Left lobe of liver (tissue), 2 donors: ENCODE results near the gene TRPV2. TPM values are rescaled to one million over a fixed set of nuclear protein-coding genes. Genes with fewer than 3 reads are reported as not detected.
A peak's percentile ranks its signal among the peaks of the same experiment; 100 is the strongest.

Source experiments
- ATAC-seq: fragments of 200-7000 bp; cut with Tn5 transposase; one replicate; pipeline ENCODE4 v1.9.1; 2020; ENCODE audit warnings: mild to moderate bottlenecking, moderate library complexity
- DNase-seq: peaks from one replicate; pipeline ENCODE4 v3.0.0-alpha.2; 2020; ENCODE audit warnings: low spot score
- total RNA-seq: library from RNA; stranded (reverse); gene quantifications from one replicate; pipeline ENCODE4 v1.2.1, GENCODE V29; 2021
- donor health status: DM: no; HTN: no; CAD: no; lungs with moderate emphysema.
- donor health status: DM: no; HTN: yes; CAD: no.

The TRPV2 gene
- total RNA-seq, 1 donor from 2014 or later, result 3.1 TPM

DNA sequence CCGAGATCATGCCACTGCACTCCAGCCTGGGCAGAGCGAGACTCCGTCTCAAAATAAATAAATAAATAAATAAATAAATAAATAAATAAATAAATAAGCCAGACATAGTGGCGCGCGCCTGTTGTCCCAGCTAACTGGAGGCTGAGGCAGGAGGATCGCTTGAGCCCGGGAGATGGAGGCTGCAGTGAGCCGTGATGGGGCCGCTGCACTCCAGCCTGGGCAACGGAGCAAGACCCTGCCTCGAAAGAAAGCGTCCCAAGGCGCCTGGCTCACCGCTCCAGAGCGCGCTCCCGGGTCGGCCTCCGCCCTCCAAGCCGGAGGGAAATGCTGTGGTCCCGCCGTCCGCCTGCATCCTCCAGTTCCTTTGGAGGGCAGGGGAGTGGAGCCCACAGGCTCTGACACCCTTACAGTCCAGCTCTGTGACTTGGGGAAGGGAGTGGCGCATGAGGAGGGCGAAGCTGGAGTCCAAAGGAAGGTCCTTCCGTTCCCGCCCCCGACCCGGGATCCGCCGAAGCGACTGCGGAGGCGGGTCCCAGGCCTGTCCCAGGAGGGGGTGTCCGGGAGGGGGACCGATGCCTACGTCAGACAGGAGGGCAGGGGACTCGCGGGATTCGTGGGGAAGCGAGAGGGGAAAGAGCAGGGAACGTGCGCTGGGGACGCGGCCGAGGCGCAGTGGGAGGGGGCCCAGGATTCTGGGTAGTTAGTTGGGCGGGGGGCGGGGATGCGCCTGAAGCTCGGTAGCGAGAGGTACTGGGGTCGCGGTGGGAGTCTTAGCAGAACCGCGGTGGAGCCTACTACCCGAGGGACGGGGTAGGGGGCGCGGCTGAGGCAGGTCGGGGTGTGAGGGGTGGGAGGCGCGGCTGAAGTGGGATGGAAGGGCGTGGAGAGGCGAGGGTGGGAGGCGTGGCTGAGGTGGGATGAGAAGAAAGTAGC lies 8.4 kb upstream of the TRPV2 start:
- DNase-seq (no peak), ATAC-seq (peak; percentile 73)

DNA sequence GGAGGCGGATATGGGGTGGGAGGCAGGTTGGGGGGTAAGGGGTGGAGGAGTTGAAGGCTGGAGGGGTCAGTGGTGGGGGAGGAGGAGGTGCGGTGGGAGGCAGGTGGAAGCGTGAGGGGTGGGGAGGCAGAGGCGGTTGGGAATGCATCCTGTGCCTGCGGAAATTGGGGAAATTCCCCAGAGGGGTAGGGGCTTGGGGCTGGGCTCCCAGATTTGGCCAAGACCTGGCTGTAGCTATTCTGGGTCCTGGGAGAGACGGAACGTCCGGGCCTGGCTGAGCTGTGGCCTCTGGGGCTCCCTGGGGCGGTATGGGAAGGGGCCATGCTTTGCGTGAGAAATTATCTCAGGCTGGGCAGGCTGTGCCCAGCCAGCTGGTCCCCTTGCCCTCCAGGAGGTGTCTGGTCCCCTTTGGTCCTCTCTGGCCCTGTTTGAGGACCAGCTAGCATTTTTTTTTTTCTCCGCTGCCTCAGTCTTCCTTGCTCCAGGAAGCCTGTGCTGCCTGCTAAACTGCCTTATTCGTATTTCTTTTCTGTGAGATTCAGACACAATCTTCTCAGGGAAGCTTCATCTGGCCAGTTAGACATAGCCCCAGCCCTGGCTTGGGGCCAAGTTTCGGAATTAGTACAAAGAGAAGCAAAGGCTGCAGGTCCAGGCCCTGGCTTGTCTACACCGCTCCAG lies 7.3 kb upstream of the TRPV2 start:
- peak; percentile 69 for DNase-seq

GRCh38 chr17:16417399-16417798 lies 2.0 kb downstream of the TRPV2 start:
- DNase-seq (no peak), ATAC-seq (no peak)

More for the DNA sequence above, 7.3 kb upstream of the TRPV2 start:
- peak; percentile 77 for ATAC-seq

DNA sequence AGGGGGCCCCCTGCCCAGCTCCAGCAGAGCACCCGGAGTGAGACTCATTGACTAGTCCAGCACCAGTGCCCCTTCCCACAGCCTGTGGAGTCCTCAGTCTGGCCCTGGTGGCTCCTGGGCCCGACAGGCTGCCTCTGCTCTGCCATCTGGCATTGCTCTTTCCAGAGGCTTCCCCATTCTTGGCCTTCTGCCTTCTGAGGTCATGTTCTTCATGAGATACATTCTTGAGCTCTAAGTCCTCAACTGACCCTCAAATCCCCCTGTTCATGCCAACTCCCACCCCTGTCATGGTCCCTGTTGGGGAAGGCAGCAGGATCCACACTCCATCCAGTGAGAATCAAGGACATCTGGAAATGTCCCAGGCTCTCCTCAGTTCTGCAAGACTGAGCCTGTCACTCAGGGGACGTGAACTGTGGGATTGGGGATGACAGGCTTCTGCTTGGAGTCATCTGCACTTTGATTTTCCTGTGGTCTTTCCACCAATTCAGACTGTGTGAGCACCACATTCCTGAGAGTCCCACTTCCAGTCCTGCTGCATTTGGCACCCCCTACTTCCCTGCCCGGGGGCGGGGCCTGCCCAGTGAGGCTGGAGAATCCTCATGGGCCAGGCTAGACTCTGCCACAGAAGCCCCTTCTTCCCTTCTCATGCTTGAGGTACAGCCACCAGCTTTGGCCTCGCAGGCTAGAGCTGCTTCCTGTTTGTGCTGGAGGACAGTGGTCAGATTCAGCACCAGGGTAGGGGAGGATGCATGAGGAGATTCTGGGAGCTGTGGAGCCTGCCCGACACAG lies 2.7 kb downstream of the TRPV2 start:
- DNase-seq (no peak), ATAC-seq (no peak)

DNA sequence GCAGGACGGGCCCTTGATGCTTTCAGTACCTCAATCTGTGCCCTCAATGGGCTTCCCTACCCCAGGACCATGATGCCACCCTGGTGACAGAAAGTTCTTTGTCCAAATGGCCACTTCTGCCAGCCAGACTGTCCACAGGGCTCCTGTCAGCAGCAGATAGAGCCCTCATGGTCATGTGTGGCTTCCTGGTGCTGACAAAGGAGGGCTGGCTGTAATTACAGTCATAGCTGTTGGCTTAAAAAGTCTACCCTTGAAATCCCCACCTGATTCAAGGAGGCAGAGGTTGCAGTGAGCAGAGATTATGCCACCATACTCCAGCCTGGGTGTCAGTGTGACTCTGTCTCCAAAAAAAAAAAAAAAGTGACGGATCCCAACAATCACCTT lies 3.3 kb downstream of the TRPV2 start:
- DNase-seq (no peak), ATAC-seq (no peak)

DNA sequence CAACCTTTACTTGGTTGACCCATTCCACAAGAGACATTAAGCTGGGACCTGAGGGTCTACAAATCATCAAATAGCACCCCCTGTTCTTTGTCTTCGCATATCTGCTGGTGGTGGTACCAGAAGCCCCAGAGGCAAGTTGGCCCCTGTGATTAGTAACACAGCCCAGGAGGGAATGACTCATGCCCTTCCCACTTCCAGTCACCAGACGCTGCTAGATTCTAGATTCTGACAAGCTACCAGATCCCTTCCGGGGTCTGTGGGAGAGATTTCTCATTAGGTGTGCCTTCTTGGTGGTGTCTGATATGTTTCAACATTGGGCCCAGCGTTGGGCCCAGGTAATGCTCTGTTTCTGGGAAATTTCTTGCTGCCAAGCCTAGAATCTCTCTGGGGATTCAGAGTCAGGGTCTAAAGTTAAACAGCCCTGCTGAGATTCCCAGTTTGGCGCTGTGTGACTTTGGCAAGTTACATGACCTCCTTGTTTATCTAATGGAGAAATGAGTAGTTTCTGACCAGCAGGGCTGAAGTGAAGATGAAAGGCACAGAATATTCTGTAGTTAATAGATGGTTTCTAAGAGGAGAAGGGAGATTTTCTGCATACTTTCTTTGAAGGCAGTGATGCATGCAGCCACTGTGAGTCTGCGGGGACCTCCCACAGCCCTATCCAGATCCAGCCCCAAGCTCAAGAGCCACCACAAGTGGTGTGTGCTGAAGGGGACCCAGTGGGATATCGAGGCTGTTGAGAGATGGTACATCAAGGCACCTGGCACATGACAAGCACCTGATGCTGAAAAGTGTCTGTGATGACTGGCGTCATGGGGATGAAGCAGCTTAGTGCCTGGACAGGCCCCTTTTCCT lies 3.9 kb downstream of the TRPV2 start:
- ATAC-seq, result no peak
- DNase-seq, result no peak

GRCh38 chr17:16419929-16420271 lies 4.5 kb downstream of the TRPV2 start:
- ATAC-seq (no peak), DNase-seq (no peak)

GRCh38 chr17:16422416-16422815 lies 7.0 kb downstream of the TRPV2 start:
- ATAC-seq, result no peak
- no peak for DNase-seq

DNA sequence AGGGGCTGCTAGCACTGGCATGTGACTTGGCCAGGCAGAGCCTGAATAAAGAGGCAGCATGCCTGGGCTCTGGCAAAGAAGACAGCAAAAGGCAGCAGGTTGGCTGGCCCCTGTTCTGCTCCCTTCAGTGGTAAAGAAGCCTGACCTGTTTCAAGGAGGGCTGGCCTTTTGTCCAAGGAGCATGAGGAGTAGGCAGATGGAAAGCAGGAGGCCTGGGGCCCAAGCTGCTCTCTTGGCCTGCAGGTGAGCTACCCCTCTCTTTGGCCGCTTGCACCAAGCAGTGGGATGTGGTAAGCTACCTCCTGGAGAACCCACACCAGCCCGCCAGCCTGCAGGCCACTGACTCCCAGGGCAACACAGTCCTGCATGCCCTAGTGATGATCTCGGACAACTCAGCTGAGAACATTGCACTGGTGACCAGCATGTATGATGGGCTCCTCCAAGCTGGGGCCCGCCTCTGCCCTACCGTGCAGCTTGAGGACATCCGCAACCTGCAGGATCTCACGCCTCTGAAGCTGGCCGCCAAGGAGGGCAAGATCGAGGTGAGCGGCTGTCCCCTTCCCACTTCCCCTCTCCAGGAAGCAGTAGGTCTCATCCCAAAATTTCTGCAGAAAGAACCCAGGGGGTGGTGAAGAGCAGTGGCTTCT lies 8.0 kb downstream of the TRPV2 start:
- ATAC-seq (no peak), DNase-seq (no peak)

GRCh38 chr17:16425202-16425601 lies 9.8 kb downstream of the TRPV2 start:
- ATAC-seq, result no peak
- no peak for DNase-seq

- ATAC-seq, result no peak
- DNase-seq, result no peak
Measured at GRCh38 chr17:16425698-16426659, 10.6 kb downstream of the TRPV2 start.

GRCh38 chr17:16427020-16427419 lies 11.6 kb downstream of the TRPV2 start:
- ATAC-seq (no peak), DNase-seq (no peak)

GRCh38 chr17:16428098-16428882 lies 12.9 kb downstream of the TRPV2 start:
- ATAC-seq (peak; percentile 92), DNase-seq (peak; percentile 58)

DNA sequence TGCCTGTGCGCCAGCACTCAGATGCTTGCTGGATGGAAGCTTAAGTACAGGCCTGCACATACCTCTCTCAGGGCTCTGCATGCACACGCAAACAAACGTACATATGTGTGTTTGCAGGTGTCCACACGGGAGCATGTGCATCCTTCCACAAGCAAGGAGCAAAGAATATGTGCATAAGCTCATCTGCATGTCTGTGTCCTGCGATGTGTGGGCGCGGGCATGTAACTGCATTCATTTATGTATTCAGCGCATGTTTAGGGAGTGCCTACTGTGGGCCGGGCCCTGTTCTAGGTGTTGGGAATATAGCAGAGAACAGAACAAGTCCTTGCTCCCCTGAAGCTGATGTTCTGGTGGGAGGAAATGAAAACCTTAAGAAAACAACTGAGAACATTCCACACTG lies 13.7 kb downstream of the TRPV2 start:
- DNase-seq (no peak), ATAC-seq (no peak)

GRCh38 chr17:16430650-16431049 lies 15.3 kb downstream of the TRPV2 start:
- no peak for DNase-seq
- ATAC-seq, result no peak

DNA sequence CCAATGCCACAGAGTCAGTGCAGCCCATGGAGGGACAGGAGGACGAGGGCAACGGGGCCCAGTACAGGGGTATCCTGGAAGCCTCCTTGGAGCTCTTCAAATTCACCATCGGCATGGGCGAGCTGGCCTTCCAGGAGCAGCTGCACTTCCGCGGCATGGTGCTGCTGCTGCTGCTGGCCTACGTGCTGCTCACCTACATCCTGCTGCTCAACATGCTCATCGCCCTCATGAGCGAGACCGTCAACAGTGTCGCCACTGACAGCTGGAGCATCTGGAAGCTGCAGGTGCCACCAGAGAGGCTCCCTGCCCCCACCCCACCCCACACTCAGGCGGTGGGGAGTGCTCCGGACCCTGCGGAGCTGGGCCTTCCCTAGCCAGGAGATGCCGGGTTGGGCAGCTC lies 16.6 kb downstream of the TRPV2 start:
- DNase-seq, result no peak
- no peak for ATAC-seq

GRCh38 chr17:16433514-16433913 lies 18.1 kb downstream of the TRPV2 start:
- DNase-seq (no peak), ATAC-seq (no peak)

DNA sequence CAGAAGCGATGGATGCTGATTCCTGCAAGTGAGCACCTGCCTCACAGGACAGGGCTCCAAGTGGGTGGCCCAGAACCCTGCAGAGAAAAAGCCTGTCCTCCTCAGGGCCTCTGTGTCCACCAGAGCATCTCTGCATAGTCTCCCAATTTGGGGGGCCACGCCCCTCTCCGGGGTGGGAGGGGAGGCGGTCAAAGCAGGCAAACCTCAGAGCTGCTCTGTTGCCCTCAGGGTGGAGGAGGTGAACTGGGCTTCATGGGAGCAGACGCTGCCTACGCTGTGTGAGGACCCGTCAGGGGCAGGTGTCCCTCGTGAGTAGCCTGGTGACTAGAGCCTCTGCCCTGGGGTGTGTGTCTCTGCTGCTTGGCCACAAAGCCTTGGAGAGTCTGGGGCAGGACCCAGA lies 19.3 kb downstream of the TRPV2 start:
- ATAC-seq, result no peak
- DNase-seq, result no peak
